Left renal pelvis (tissue), 4 donors: ENCODE data around the gene ANKRD1. TPM values are rescaled to one million over a fixed set of nuclear protein-coding genes. Genes with fewer than 3 reads are reported as not detected.

Source experiments
- DNase-seq, 4 donors: peaks; one replicate each; pipeline ENCODE4 v3.0.0-alpha.2; 2013; ENCODE audit warnings: low read depth in 4 of 4, low spot score in 3 of 4
- polyA plus RNA-seq, 4 donors: library from polyadenylated mRNA; unstranded; fragments of 120-200 nt; gene quantifications; one replicate each; pipeline ENCODE4 v1.2.1, GENCODE V29; 2013; ENCODE audit not compliant: insufficient read length in 4 of 4

The ANKRD1 gene
- polyA plus RNA-seq, 4 donors: 0.08 to 1.2 (median 0.81) TPM

- no peak for DNase-seq
Observed at GRCh38 chr10:90936276-90936659, 15.4 kb upstream of the ANKRD1 start.

DNA sequence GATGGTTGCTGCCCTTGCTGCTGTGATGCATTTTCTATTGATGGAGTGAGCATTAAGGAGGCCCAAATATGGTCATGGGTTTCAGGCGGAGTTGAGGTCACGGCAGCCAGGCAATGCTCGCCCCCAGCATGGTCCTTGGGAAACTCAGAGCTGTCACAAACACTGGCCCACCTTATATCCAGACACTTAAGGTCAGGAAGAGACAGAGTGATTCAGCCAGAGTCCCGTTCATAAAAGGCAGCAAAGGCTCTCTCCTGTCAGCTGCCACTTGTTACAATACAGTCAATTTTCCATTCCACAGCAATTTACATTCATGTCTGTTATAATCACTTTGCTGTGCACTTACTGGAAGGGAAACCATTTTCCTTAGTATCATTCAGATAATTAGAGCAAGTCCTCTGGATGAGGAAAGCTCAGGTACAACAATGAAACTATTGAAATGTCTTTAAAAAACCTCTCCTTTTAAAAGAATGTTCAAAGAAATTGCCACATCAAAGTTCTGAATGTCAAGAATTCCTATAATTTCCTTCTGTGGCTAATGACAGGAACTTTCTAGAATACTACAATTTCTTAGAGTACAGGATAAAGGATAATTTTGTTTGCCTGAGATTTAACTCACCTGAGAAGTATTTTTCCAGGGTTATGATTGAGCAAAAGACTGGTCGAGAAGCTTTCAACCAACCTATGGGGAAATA is 14.8 kb upstream of the ANKRD1 start:
- no peak for DNase-seq

GRCh38 chr10:90930971-90931871 is 10.3 kb upstream of the ANKRD1 start:
- no peak for DNase-seq

DNA sequence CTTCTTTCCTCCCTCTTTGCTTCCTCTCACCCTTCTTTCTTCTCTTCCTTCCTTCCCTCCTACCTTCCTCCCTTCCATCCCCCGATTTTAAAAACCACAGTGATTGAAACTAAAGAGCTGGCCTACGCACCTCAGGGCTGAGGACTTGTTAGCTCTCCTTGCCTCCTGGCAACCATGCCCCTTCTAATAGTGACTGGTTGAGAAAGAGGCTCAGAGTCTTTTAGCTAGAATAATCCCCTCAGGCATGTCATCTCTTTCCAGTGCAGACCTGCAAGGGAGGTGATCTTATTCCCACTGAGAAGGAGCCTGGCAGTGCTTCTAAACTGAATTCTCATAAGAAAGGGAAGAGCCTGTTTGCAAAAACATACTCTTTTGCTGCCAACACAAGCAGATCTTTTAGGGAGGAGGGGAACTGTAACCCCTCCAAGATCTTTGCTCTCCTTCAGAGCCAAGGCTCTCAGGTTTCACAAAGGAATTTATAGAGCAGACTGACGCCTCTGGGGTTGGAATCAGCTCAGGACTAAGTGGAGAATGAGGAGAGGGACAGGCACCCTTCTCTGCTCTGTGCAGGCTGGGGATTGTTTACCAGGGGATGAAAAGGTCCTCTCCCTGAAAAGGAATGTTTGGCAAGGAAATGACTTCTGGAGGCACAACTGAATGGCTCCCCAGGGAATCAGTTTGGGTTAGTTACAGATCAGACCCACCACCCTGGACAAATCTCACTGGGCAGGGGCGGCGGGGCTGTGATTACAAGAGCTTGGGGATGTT is 9.4 kb upstream of the ANKRD1 start:
- DNase-seq: peak in 1 of 4 donors; percentile 46

DNA sequence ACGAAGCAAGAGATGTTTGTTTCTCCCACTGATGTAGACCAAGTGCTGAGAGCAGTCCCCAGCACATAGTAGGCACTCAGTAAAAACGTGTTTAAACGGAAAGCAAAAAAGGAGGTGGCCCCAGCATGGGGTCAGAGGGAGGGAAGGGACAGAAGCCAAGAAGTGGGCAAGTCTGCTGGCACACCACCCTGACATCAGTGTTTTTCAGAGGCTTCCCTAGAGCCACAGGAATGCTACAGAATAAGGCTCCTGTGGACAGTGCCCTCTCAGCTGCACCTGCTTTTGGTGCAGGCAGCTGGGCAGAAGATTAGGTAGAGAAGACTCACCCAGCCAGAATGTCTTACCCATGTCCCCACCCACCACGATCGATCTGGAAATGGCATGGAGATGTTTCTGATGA is 8.3 kb upstream of the ANKRD1 start:
- DNase-seq: no peak

- DNase-seq: no peak
Observed at GRCh38 chr10:90927293-90927692, 6.4 kb upstream of the ANKRD1 start.

DNA sequence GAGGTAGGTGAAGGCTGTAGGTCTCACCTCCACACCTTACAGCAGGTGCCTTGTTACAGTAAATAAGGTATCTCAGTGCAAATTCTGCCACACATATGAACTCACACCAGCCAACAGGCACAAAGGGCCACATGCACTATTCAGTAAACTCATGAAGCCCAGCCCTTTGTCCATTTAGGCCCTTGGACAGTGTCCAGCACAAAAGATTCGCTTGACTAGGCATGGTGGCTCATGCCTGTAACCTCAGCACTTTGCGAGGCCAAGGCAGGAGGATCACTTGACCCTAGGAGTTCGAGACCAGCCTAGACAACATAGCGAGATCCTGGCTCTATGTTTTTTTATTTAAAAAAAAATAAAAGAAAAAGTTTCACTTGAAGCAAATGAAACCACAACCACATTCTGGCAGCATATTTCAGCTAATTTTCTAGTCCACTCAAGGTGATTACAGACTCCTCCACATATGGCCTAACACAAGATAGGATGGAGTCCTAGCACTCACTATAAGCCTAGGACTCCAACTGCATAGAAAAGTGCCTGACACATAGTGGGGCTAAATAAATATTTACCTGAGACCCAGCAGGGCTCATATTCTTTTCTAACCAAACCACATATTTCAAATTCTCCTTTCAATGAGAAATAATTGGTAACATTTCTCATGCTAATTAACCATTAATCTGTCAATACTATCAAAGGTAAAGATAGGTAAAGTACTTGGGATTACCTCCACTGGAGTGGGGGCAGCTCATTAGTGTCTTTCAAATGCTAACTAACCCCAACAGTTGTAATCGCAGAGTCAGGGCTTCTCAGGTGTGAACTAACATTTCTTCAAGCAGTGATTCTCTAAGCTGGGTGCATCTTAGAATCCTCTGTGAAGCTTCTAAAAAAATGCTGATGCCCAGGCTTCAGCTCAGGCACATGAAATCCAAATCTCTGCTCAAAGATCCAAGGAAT is 4.5 kb upstream of the ANKRD1 start:
- no peak for DNase-seq

DNA sequence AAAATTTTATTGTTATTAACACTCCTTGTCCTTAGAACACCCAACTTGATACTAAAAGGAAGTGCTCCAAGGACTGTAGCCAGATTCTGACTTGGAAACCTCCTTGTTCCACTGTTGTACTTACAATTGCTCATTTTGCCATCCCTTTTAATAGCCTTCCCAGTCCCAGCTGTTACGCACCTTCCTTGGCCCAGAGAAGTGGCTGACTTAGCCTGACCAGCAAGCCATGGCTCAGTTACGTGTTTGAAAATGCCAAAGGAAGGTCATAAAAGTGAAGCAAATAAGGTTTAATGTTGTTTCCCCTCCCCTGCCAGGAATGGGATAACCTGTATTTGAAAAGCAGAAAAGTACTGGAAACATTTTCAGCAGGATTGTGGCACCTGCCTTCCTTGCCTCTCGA is 3.7 kb upstream of the ANKRD1 start:
- no peak for DNase-seq

DNA sequence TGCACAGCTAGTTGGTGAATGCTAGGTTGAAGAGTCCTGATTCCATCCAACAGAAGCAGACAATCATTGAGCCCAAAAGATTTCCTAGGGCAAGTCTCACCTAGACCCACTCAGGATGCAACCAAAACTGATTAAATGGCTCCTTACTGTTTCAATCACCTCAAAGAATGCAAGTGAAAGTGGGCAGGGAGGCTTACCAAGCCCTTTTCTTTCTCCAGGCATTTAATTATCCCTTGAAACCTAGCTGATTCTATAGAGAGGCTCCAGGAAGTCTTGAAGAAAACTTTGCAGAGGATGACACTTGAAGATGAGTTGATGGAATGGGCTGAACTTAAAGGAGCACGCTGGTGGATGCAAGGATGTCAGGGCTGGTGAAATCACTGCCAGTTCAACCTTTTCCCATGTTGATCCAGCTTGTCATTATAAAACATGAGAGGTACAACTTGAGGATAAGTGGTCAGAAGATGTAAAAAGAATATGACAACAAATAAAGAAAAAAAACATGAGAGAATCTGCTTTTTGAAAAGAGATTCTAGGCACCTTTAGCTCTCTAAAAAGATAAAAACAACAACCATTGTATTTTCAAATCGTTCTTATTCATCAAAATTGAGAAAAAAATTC is 2.3 kb upstream of the ANKRD1 start:
- DNase-seq: no peak

- DNase-seq: no peak
Observed at GRCh38 chr10:90921906-90922305, 1.0 kb upstream of the ANKRD1 start.

- no peak for DNase-seq
Observed at GRCh38 chr10:90919683-90920574, 958 bp downstream of the ANKRD1 start.

GRCh38 chr10:90917968-90918318 is 2.9 kb downstream of the ANKRD1 start:
- DNase-seq: no peak

- DNase-seq: no peak
Observed at GRCh38 chr10:90917238-90917967, 3.5 kb downstream of the ANKRD1 start.

GRCh38 chr10:90916392-90917237 is 4.3 kb downstream of the ANKRD1 start:
- DNase-seq: no peak

GRCh38 chr10:90915766-90916075 is 5.2 kb downstream of the ANKRD1 start:
- DNase-seq: no peak

- no peak for DNase-seq
Observed at GRCh38 chr10:90914992-90915765, 5.7 kb downstream of the ANKRD1 start.
